Stimulated activated CD4-positive, alpha-beta T cell treated with anti-CD3 and anti-CD28 coated beads, Interleukin-1b, Interleukin-23, amount 100 ng/mL, for 48 hours (primary cell): ENCODE measurements around the gene LOC101059915.
"Not testable (repeated sequence)": the region's sequence is repeated elsewhere in the genome, so short reads cannot be mapped to it uniquely, and the experiment has no call there.

Source experiments
- DNase-seq: peaks from one replicate; pipeline ENCODE4 v3.0.0-alpha.2; 2020

Gene LOC101059915

DNA sequence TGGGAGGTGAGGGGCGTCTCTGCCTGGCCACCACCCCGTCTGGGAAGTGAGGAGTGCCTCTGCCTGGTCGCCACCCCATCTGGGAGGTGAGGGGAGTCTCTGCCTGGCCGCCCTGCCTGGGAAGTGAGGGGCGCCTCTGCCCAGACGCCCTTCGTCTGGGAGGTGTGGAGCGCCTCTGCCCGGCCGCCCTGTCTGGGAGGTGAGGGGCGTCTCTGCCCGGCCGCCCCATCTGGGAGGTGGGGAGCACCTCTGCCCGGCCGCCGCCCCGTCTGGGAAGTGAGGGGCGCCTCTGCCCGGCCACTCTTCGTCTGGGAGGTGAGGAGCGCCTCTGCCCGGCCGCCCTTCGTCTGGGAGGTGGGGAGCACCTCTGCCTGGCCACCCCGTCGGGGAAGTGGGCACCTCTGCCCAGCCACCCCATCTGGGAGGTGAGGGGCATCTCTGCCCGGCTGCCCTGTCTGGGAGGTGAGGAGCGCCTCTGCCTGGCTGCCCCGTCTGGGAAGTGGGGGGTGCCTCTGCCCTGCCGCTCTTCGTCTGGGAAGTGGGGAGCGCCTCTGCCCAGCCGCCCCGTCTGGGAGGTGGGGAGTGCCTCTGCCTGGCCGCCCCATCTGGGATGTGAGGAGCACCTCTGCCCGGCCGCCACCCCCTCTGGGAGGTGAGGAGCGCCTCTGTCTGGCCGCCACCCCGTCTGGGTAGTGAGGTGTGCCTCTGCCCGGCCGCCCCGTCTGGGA, 8.9 kb downstream of the LOC101059915 start:
- not testable (repeated sequence) for DNase-seq

DNA sequence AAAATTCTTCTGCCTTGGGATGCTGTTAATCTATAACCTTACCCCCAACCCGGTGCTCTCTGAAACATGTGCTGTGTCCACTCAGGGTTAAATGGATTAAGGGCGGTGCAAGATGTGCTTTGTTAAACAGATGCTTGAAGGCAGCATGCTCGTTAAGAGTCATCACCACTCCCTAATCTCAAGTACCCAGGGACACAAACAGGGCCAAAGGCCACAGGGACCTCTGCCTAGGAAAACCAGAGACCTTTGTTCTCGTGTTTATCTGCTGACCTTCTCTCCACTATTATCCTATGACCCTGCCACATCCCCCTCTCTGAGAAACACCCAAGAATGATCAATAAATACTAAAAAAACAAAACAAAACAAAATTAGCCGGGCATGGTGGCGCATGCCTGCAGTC, 9.8 kb downstream of the LOC101059915 start:
- DNase-seq: not testable (repeated sequence)

- no peak for DNase-seq
Observed at GRCh38 chrX:71679575-71680207, 12.3 kb downstream of the LOC101059915 start.

DNA sequence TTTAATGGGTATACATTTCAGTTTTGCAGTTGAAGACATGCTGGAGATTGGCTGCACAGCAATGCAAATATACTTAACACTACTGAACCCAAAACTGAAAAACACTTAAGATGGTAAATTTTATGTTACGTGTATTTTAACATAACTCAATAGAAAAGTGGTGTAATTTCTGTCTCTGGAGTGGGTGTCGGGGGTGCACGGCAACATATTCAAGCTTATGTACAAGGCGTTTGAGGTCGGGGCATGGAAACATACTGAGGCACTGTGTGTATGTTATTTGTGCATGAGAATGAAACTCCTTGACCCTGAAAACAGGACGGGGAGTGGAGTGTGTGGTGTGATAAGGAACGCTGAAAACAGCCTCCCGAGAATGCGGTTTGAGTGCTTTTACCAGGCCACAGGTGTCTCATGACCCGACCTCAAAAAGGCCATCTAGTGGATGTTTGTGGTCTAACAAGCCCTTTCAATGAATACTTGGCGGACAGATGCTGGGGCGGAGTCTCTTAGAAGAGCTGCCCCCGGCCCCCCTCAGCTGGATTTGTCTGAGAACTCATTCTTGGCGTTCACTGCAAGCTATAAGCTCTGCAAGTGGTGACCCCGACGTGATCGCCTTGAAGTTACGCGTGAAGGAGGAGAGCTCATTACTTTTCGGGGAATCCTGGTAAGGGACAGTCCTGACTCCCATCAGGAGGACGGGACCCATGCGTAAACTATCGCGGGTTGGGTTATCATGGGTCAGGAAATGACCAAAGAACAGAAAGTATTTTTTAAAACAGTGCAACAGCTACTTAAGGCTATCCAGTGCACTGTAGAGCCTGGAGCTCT, 29.5 kb downstream of the LOC101059915 start:
- DNase-seq: not testable (repeated sequence)

GRCh38 chrX:71697466-71698298, 30.3 kb downstream of the LOC101059915 start:
- DNase-seq: not testable (repeated sequence)

DNA sequence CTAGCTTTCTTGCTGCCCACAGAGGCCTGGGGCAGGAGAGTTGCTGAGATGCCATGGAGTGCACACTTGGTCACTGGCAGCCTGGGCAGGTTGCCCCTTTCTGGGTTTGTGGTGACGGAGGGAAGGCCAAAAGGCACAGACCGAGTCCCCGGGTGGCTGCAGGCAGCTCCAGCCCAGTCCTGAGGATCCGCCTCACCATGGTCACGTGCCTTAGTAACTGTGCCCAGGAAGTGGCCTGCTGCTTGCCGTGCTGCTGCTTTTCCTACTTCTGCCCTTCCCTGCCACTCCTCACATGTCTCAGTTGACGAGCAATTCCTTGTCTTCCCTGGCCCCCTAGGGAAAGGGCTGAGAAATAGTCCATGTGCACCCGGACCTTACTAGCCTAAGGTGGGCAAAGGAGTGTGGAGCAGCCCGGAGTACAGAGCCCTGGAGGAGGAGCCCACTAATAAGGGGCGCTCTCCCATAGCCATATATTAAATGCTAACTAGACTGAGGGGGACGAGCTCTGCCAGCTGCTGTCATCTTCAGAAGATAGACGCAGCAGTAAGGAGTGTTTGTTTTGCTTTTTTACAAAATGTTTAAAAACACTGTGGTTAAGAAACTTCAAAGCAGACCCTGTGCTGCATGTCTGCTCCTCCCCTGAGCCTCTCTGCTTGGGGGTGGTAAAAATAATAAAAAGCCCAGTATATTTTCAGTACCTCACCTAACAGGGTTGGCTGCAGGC, 31.1 kb downstream of the LOC101059915 start:
- DNase-seq: not testable (repeated sequence)

DNA sequence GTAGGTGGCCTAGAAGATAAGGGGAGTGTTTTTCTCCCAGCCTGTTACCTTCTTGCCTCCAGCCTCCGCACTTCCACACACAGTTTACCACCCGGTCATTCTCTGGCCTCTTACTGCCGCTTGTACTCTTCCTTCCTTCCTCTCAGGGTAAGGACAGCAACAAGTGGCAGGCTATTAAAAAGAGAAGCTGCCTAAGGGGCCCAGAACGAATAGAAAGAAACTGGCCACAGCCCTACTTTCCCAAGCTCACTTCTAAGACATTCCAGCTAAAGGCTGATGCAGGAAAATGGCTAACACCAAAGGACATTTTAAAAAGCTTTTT, 31.6 kb downstream of the LOC101059915 start:
- not testable (repeated sequence) for DNase-seq

GRCh38 chrX:71702853-71703252, 35.5 kb downstream of the LOC101059915 start:
- DNase-seq: not testable (repeated sequence)

DNA sequence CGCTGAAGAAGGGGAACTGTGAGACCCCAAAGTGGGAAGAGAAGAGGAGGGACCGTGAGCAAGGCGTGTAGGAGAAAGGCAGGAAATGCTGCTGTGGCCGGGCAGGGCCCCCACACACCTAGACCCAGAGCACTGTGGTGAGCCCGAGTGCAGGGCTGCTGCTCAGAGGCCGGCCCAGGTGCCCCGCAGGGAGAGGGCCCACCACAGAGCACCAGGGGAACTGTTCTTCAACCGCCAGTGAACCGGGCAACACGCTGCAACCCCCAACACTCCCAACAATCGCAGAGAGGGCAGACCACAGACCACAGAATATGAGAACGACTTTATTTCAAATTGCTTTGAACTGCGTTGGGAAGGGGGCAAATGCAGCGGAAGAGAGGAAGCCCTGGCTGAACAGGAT, 46.7 kb downstream of the LOC101059915 start:
- not testable (repeated sequence) for DNase-seq

GRCh38 chrX:71715551-71715950, 48.2 kb downstream of the LOC101059915 start:
- DNase-seq: not testable (repeated sequence)

DNA sequence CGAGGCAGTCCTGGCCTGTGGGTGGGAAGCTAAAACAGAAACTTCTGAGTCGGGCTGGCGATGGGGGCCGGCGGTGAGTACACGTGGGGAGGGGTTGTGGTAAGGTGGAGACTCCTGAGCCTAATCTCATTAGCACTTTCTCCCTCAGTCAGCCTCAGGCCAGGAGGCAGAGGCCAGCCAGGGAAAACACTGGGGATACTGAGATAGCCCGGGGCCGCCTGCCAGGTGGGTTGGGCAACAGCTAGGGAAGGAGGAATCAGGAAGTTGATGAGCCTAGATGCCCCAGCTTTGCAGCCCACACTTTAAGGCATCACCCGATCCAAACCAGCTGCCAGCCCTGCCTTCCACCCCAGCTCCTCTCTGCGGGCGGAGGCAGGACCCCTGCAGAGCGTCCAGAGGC, 49.0 kb downstream of the LOC101059915 start:
- DNase-seq: not testable (repeated sequence)

GRCh38 chrX:71718185-71718584, 50.8 kb downstream of the LOC101059915 start, which contains the start of gene CXorf49:
Gene CXorf49 (minus strand): TSS chrX:71718285. CDS start chrX:71718151, 134 bp downstream.
- not testable (repeated sequence) for DNase-seq

DNA sequence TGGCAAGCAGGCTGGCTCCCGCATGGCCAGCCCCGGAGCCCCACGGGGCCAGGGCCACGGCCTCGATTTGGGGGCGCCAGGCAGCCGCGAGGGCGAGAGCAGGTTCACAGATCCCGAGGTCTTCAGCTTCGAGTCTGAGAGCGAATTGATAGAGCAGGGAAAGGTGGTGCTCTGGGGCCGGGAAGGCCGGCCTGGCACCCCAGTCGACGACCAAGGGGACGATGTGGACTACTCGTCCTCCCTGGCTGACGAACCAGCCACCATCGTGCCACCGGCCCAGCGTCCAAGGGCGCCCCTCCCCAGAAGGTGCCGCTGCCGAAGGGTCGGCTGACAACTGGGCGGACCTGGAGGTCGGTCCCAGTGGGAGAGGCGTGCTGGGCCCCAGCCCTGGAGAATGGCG, 51.8 kb downstream of the LOC101059915 start:
- DNase-seq: not testable (repeated sequence)

DNA sequence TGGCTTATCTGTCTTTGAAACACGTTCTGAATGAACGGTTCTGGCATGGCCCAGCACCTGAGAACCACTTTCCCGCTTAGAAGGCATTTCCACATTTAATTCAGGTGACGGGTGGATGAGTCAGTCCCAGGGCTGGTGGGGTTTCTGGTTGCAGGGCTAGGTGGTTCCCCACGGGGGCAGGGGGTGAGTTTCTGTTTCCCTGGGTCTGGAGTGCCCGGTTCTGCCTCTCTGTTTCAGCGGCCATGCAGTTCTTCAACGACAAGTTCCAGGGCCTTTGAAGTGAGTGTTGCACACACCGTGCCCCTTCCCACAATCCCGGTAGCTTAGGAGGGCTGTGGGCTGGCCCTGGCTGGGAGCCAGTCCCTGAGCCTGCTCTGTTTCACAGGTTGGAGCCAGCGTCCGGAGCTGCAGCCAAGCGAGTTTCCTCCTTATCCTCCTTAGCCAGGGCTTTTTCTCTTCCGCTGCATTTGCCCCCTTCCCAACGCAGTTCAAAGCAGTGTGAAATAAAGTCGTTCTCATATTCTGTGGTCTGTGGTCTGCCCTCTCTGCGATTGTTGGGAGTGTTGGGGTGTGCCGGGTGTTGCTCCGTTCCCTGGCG, 53.0 kb downstream of the LOC101059915 start:
- DNase-seq: not testable (repeated sequence)
